Fibroblast of skin of right quadriceps (primary cell): ENCODE measurements around the gene SLC39A11.
"Not testable (repeated sequence)": the region's sequence is repeated elsewhere in the genome, so short reads cannot be mapped to it uniquely, and the experiment has no call there.

Experiments
- DNase-seq: peaks from one replicate; pipeline ENCODE4 v3.0.0-alpha.2; 2013

The SLC39A11 gene

GRCh38 chr17:72900654-72900971 lies 191.9 kb downstream of the SLC39A11 start:
- no peak for DNase-seq

GRCh38 chr17:72898725-72899124 lies 193.8 kb downstream of the SLC39A11 start:
- DNase-seq = no peak

GRCh38 chr17:72896288-72896687 lies 196.2 kb downstream of the SLC39A11 start:
- not testable (repeated sequence) for DNase-seq

- DNase-seq = no peak
Measured at GRCh38 chr17:72891627-72892026, 200.9 kb downstream of the SLC39A11 start.

GRCh38 chr17:72890711-72891110 lies 201.8 kb downstream of the SLC39A11 start:
- DNase-seq = peak; percentile 71

GRCh38 chr17:72887917-72888316 lies 204.6 kb downstream of the SLC39A11 start:
- peak; percentile 19 for DNase-seq

GRCh38 chr17:72887322-72887721 lies 205.2 kb downstream of the SLC39A11 start:
- no peak for DNase-seq

- no peak for DNase-seq
Measured at GRCh38 chr17:72886622-72887021, 205.9 kb downstream of the SLC39A11 start.

- DNase-seq = no peak
Measured at GRCh38 chr17:72884066-72884465, 208.4 kb downstream of the SLC39A11 start.

GRCh38 chr17:72883351-72883750 lies 209.1 kb downstream of the SLC39A11 start:
- no peak for DNase-seq

GRCh38 chr17:72882426-72882825 lies 210.1 kb downstream of the SLC39A11 start:
- DNase-seq = no peak

GRCh38 chr17:72879877-72880276 lies 212.6 kb downstream of the SLC39A11 start:
- DNase-seq = no peak

GRCh38 chr17:72878975-72879660 lies 213.4 kb downstream of the SLC39A11 start:
- no peak for DNase-seq

- no peak for DNase-seq
Measured at GRCh38 chr17:72877348-72877747, 215.1 kb downstream of the SLC39A11 start.

- no peak for DNase-seq
Measured at GRCh38 chr17:72876413-72876812, 216.1 kb downstream of the SLC39A11 start.

GRCh38 chr17:72875361-72875760 lies 217.1 kb downstream of the SLC39A11 start:
- DNase-seq = no peak

GRCh38 chr17:72872396-72872795 lies 220.1 kb downstream of the SLC39A11 start:
- peak; percentile 31 for DNase-seq

GRCh38 chr17:72870367-72870985 lies 222.0 kb downstream of the SLC39A11 start:
- no peak for DNase-seq

- no peak for DNase-seq
Measured at GRCh38 chr17:72869630-72870029, 222.9 kb downstream of the SLC39A11 start.

- no peak for DNase-seq
Measured at GRCh38 chr17:72865954-72866353, 226.5 kb downstream of the SLC39A11 start.

- DNase-seq = no peak
Measured at GRCh38 chr17:72863526-72864211, 228.8 kb downstream of the SLC39A11 start.

- no peak for DNase-seq
Measured at GRCh38 chr17:72862276-72862999, 230.1 kb downstream of the SLC39A11 start.

GRCh38 chr17:72861811-72862210 lies 230.7 kb downstream of the SLC39A11 start:
- no peak for DNase-seq

- DNase-seq = no peak
Measured at GRCh38 chr17:72860778-72861177, 231.7 kb downstream of the SLC39A11 start.
